WERI-Rb-1 (cell line): Measurements from ENCODE around the gene JPT1.
A peak's percentile ranks its signal among the peaks of the same experiment; 100 is the strongest.

Source experiments
- DNase-seq: peaks from one replicate; pipeline ENCODE4 v3.0.0-alpha.2; 2020
- H3K27ac ChIP-seq: fragments of 250-450 bp; sonication (Bioruptor Pico); 2 replicates; pipeline ENCODE4 v1.5.1; 2020; ENCODE audit warnings: mild to moderate bottlenecking, moderate library complexity
- H3K27me3 ChIP-seq: fragments of 250-450 bp; sonication (Bioruptor Pico); 2 replicates; pipeline ENCODE4 v1.5.1; 2021; ENCODE audit warnings: mild to moderate bottlenecking, low read depth, moderate library complexity; ENCODE audit not compliant: insufficient read depth, severe bottlenecking
- H3K36me3 ChIP-seq: fragments of 250-450 bp; sonication (Bioruptor Pico); 2 replicates; pipeline ENCODE4 v1.5.1; 2020; ENCODE audit warnings: mild to moderate bottlenecking, moderate library complexity
- H3K4me3 ChIP-seq: 2 replicates; pipeline ENCODE4 v1.5.1; 2011; ENCODE audit warnings: low read depth, mild to moderate bottlenecking, control low read depth, low read length
- H3K9me3 ChIP-seq: fragments of 250-450 bp; sonication (Bioruptor Pico); 2 replicates; pipeline ENCODE4 v1.5.1; 2021; ENCODE audit warnings: mild to moderate bottlenecking, moderate library complexity; ENCODE audit not compliant: severe bottlenecking
- TF ChIP-seq, protein P1 (sequence below): IDR thresholded peaks from 2 replicates; pipeline ENCODE4 v1.5.1; 2011; ENCODE audit warnings: low read depth, mild to moderate bottlenecking, control low read depth, inconsistent platforms, low read length

JPT1 gene

DNA sequence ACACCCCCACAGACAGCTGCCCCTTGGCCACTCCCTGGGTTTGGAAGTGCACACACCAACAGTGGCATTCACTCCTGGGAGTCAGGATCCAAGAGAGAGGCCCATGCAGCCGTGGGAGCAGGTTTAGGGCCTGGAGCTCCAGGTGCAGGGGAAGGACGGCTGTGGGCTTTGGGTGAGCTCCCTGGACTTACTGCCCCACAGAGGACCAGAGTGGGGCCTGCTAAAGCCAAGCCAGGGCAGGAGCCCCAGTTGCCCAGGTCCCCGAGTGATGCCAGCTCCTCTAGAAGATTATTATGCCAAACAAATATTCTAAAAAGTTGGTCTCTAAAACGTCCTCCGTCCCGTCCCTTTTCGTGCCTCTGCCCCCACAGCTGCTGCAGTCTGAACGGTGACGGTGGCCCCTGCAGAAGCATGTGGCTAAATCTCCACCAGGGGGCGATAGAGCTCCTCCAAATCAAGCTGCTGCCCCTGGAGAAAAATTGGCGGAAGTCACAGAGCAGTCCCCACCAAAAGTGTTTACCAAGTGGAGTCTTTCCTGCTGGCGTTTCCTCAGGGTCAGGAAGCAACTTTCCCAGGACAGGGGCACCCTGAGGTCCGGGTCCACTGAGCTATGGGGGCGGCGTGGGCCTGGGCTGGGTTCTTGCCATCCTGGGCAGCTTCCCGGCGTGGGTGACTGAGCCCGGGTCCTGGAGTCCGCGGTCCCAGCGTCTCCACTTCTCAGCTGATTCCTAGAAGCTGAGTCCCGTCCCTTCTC lies 40.3 kb downstream of the JPT1 start:
- Histone ChIP-seq H3K27me3 (no peaks in the 10 kb centered on the region), H3K4me3 (no peak overlapping the region), H3K9me3 (no peaks in the 10 kb centered on the region), H3K27ac (0 out of 2 replicates have a peak overlapping the region, but pooled peaks have one; percentile 20), H3K36me3 (peaks cover 30% of the 10 kb centered on the region)
- TF ChIP-seq, protein P1, sequence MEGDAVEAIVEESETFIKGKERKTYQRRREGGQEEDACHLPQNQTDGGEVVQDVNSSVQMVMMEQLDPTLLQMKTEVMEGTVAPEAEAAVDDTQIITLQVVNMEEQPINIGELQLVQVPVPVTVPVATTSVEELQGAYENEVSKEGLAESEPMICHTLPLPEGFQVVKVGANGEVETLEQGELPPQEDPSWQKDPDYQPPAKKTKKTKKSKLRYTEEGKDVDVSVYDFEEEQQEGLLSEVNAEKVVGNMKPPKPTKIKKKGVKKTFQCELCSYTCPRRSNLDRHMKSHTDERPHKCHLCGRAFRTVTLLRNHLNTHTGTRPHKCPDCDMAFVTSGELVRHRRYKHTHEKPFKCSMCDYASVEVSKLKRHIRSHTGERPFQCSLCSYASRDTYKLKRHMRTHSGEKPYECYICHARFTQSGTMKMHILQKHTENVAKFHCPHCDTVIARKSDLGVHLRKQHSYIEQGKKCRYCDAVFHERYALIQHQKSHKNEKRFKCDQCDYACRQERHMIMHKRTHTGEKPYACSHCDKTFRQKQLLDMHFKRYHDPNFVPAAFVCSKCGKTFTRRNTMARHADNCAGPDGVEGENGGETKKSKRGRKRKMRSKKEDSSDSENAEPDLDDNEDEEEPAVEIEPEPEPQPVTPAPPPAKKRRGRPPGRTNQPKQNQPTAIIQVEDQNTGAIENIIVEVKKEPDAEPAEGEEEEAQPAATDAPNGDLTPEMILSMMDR: peak; percentile 85
- DNase-seq: peak; percentile 91

DNA sequence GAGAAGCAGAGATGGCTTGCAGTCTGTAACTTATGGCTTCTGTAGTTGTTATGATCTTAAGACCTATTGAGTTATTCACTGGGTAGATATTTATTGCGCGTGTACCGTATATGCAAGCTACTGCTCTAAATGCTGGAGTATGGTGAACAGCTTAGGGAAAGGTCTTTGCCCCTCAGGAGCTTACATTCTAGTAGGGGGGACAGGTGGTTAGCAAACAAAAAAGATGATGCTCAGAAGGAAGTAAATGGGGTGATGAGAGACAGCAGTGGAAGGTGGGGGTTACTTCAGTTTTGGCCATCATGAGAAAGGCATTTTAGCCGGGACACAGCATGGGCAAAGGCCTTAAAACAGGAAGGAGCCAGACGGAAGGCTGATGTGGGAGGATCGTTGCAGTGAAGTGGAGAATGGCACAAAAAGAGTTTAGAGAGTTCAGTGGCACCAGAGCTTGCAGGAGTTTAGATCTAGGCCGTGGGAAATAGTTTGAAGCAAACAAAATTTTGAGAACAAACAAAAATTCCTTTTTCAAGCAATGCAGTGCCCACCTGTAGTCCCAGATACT lies 42.5 kb downstream of the JPT1 start:
- H3K27me3 ChIP-seq: no peaks in the 10 kb centered on the region
- no peak overlapping the region for H3K27ac ChIP-seq
- H3K36me3 ChIP-seq: peaks cover 29% of the 10 kb centered on the region
- H3K9me3 ChIP-seq: no peaks in the 10 kb centered on the region
- TF ChIP-seq, protein P1: no peak
- no peak overlapping the region for H3K4me3 ChIP-seq
- no peak for DNase-seq

DNA sequence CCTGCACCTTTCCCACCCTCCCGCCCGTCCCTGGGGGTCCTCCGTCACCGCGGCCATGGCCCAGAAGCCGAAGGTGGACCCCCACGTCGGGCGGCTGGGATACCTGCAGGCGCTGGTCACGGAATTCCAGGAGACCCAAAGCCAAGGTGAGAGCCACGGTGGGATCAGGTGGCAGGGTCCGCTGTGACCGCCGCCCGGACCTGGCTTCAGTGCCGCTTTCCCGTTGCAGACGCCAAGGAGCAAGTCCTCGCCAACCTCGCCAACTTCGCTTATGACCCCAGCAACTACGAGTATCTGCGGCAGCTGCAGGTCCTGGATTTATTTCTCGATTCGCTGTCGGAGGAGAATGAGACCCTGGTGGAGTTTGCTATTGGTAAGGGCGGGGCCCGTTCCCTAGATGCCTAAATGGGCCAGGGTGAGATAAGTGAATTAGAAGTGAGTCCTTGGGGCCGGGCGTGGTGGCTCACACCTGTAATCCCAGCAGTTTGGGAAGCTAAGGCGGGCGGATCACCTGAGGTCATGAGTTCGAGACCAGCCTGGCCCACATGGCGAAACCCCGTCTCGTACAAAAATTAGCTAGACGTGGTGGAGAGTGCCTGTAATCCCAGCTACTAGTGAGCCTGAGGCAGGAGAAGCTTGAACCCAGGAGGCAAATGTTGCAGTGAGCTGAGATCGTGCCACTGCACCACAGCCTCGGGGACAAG lies 43.9 kb downstream of the JPT1 start:
- peaks cover 16% of the 10 kb centered on the region for H3K36me3 ChIP-seq
- H3K4me3 ChIP-seq: peak overlapping the region; percentile 59
- DNase-seq: no peak
- H3K9me3 ChIP-seq: no peaks in the 10 kb centered on the region
- TF ChIP-seq, protein P1: no peak
- no peaks in the 10 kb centered on the region for H3K27me3 ChIP-seq
- H3K27ac ChIP-seq: peak overlapping the region; percentile 67; the same call in 1 of the 2 replicates

DNA sequence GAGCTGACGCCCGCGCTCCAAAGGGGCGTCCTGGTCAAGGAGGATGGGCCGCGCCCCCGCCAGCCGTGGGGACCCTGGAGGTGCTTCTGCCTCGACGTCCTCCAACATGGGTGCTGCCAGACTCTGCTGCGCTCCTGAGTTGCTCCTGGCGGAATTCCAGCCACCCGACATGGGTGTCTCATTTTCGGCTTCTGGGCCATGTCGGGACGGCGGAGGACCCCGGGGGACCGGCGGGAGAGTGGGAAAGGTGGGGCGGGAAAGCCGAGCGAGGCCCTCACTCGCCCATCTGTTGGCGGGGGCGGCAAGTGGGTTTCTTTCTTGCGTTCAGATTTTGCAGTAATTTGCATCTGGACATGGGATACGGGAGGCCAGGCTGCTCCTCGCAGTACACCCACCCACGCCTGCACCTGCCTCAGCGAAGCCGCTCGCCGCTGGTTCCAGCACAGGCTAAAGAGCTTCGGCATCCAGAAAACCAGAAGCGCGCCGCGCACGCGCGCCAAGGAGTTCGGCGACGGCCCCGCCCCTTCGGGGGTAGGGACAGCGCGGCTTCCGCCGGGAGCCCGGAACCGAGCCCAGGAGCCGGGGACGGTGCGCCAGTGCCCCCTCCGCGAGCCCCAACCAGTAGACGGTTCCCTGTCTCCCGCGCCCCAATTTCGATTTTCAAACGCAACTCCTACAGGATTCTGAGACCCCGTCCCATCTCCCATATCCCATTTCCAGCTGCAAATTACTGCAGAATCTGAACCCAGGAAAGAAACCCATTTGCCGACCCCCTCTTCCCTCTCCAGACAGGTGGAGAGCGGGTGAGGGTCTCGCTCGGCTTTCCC lies 44.7 kb downstream of the JPT1 start, which contains the start of gene ARMC7:
TSS of gene ARMC7 (plus strand) at position 563 of the 827 bp plus-strand sequence. CDS start 320 bp downstream, outside the sequence.
- Histone ChIP-seq H3K27me3 (no peaks in the 10 kb centered on the region), H3K4me3 (peak within 1 kb of the TSS; percentile 59), H3K36me3 (peaks cover 8% of the 10 kb centered on the region), H3K9me3 (no peaks in the 10 kb centered on the region), H3K27ac (peak within 1 kb of the TSS; percentile 67)
- DNase-seq: peak; percentile 96
- TF ChIP-seq, protein P1: no peak

DNA sequence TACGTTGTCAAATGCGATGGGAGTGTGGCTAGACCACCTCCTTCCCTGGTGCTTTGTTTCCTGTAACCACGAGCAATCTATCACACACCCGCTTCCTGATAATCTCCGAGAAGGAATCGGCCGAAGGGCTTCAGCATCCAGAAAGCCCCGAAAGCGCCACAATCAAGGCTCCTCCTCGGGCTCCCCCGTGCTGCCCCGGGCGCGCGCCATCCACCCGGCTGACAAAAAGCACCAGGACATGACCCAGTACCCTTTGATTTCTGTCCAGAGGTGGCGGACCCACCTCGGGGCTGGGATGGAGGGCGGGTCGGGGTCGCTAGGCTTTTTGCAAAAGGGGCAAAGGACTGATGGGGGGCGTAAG lies 45.3 kb downstream of the JPT1 start:
- no peak overlapping the region for H3K27ac ChIP-seq
- H3K9me3 ChIP-seq: no peaks in the 10 kb centered on the region
- H3K27me3 ChIP-seq: no peaks in the 10 kb centered on the region
- H3K36me3 ChIP-seq: peaks cover 4% of the 10 kb centered on the region; the same call in 1 of the 2 replicates
- peak overlapping the region; percentile 59 for H3K4me3 ChIP-seq
- TF ChIP-seq, protein P1: no peak
- DNase-seq: no peak
